ENCODE results near the gene TUBA3D. TPM values are rescaled to one million over a fixed set of nuclear protein-coding genes. Genes with fewer than 3 reads are reported as not detected.
"Not testable (repeated sequence)": the region's sequence is repeated elsewhere in the genome, so short reads cannot be mapped to it uniquely, and the experiment has no call there.

Gene TUBA3D
- total RNA-seq, 1 experiment from 2014 or later: not detected

DNA sequence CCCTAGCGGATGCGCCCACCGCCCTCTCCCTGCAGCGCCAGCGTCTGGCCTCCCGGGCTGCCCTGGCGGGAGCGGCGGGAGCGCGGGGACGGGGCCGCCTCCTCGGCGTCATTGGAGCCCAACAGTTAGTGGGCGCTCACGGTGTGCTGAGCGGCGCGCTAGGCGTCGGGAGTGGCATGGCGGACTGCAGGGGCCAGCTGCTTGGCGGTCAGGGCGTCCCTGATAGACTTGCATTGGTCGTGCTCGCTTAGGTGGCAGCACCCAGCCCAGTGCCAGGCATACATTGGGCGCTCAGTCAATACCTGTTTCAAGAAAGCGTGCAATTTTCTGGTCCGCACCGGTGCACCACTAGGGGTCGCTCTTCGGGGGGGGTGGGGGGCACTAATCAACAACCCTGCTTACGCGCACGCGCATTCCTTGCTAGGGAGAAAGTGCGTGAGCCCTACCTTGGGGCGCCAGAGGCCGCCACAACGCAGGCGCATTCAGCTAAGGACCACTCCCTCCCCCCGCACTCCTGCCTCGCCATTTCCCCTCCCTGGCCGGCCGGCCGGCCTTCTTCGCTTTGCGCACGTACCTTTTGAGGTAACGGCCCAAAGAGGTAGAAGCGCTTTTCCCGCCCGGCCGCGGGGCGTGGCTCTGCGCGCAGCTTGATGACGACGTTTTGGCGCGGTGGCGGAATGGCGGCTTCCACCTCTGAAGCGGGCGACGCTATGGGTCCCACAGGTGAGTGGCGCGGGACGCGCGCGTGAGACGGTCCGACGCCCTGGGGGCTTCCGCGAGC is 16.7 kb downstream of the TUBA3D start:
- Mint-ChIP-seq H3K36me3 (ENCODE audit: insufficient read depth, unreplicated experiment) (peaks cover 17% of the 10 kb centered on the region), H3K27me3 (ENCODE audit: insufficient read depth, unreplicated experiment) (no peaks in the 10 kb centered on the region), H3K4me1 (ENCODE audit: insufficient read depth, unreplicated experiment) (peaks cover 12% of the 10 kb centered on the region), H3K4me3 (ENCODE audit: unreplicated experiment) (peak overlapping the region; percentile 92), H3K27ac (ENCODE audit: low read depth, unreplicated experiment) (peak overlapping the region; percentile 94), H3K9me3 (ENCODE audit: unreplicated experiment) (no peaks in the 10 kb centered on the region)
- no TSS peak for BruUV-seq (replicated peaks)
- intact Hi-C loops (cut with micrococcal nuclease): loop anchor here (10.0 kb wide), 3 partner anchors 78 to 338 kb away; no protein-coding TSS in a partner anchor
- TF ChIP-seq, protein P1, sequence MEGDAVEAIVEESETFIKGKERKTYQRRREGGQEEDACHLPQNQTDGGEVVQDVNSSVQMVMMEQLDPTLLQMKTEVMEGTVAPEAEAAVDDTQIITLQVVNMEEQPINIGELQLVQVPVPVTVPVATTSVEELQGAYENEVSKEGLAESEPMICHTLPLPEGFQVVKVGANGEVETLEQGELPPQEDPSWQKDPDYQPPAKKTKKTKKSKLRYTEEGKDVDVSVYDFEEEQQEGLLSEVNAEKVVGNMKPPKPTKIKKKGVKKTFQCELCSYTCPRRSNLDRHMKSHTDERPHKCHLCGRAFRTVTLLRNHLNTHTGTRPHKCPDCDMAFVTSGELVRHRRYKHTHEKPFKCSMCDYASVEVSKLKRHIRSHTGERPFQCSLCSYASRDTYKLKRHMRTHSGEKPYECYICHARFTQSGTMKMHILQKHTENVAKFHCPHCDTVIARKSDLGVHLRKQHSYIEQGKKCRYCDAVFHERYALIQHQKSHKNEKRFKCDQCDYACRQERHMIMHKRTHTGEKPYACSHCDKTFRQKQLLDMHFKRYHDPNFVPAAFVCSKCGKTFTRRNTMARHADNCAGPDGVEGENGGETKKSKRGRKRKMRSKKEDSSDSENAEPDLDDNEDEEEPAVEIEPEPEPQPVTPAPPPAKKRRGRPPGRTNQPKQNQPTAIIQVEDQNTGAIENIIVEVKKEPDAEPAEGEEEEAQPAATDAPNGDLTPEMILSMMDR (IDR thresholded peaks at IDR 0.05; ENCODE audit: unreplicated experiment): peak; percentile 67
- ChIA-PET CTCF (interaction anchor here (0.6 to 2.9 kb wide), 30 partner anchors 9 to 664 kb away, joined by 3 to 22 read pairs (median 4); no protein-coding TSS in a partner anchor), POLR2A (interaction anchor here (0.7 to 2.5 kb wide), 11 partner anchors 14 to 1137 kb away, joined by 3 to 10 read pairs (median 3); partner anchors contain the start of genes FAM168B and PTPN18)
- peak; percentile 96 for DNase-seq (ENCODE audit: unreplicated experiment)

DNA sequence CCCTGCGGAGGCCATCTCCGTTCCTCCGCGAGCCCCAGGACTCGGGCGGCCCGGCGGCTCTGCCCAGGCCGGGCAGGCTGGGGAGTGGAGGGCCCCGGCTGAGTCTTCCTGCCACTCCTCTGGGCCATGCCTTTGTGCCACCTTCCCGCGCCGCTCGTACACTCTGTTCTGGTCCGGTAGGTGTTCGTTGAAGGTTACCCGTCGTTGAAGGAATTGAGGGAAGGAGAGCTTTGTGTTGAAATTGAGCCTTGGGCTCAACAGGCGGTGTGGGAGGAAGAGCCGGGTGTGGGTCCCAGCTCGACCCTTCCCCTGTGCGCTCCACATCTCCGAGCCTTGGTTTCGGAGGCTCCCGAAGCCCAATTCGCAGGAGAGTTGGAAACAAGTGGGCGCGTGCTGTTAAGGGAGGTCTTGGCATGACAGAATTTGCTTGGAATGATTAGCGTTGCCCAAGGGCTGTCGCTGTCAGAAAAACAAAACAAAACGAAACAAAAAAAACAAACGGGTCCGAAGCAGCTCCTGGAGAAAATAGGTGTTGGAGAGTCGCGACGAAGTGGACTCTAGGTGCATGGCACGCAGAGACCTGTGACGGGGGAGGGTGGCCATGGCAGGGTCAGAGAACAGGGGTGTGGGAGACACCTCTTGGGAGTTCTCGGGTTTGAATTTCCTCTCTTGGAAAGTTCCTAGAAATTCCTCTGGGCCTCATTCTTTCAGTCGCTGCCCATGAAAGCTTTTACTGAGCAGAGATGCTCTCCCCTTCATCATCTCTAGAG is 17.5 kb downstream of the TUBA3D start:
- H3K4me1 Mint-ChIP-seq (ENCODE audit: insufficient read depth, unreplicated experiment): peaks cover 12% of the 10 kb centered on the region
- H3K4me3 Mint-ChIP-seq (ENCODE audit: unreplicated experiment): peak overlapping the region; percentile 92
- ChIA-PET CTCF (interaction anchor here (0.6 to 2.9 kb wide), 26 partner anchors 9 to 665 kb away, joined by 3 to 22 read pairs (median 4); partner anchors contain the start of gene FAM168B), POLR2A (interaction anchor here (0.7 to 2.5 kb wide), 8 partner anchors 13 to 1138 kb away, joined by 3 to 10 read pairs (median 3); partner anchors contain the start of gene PTPN18)
- TSS peak; percentile 49 for BruUV-seq (replicated peaks)
- peak; percentile 1 for DNase-seq (ENCODE audit: unreplicated experiment)
- H3K9me3 Mint-ChIP-seq (ENCODE audit: unreplicated experiment): no peaks in the 10 kb centered on the region
- H3K36me3 Mint-ChIP-seq (ENCODE audit: insufficient read depth, unreplicated experiment): peaks cover 14% of the 10 kb centered on the region
- TF ChIP-seq, protein P1 (IDR thresholded peaks at IDR 0.05; ENCODE audit: unreplicated experiment): no peak
- intact Hi-C loops (cut with micrococcal nuclease): loop anchor here (10.0 kb wide), 3 partner anchors 79 to 339 kb away; no protein-coding TSS in a partner anchor
- H3K27ac Mint-ChIP-seq (ENCODE audit: low read depth, unreplicated experiment): peak overlapping the region; percentile 94
- H3K27me3 Mint-ChIP-seq (ENCODE audit: insufficient read depth, unreplicated experiment): no peaks in the 10 kb centered on the region

DNA sequence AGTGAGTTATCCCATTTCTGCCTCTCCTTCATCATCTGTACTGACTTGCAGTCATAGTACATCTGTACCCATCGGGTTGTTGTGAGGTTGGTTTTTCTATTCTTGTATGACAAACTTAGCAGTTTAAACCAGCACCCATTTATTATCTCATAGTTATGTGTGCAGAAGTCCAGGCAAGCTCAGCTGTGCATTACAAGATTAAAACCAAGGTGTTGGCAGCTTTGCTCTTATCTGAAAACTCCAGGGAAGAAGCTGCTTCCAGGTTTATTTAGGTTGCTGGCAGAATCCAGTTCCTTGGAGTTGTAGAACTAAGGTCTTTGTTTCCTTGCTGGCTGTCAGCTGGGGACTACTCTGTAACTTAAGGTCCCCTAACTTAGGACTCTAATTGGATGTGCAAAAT is 19.6 kb downstream of the TUBA3D start:
- H3K4me1 Mint-ChIP-seq (ENCODE audit: insufficient read depth, unreplicated experiment); H3K27me3 Mint-ChIP-seq (ENCODE audit: insufficient read depth, unreplicated experiment); BruUV-seq (replicated peaks); H3K4me3 Mint-ChIP-seq (ENCODE audit: unreplicated experiment); DNase-seq (ENCODE audit: unreplicated experiment); H3K27ac Mint-ChIP-seq (ENCODE audit: low read depth, unreplicated experiment); H3K9me3 Mint-ChIP-seq (ENCODE audit: unreplicated experiment); POLR2A ChIA-PET: not testable (repeated sequence)
- CTCF ChIA-PET: interaction anchor here (1.9 kb wide), 1 partner anchor 177 kb away, joined by 14 read pairs; no protein-coding TSS in a partner anchor
- H3K36me3 Mint-ChIP-seq (ENCODE audit: insufficient read depth, unreplicated experiment): peaks cover 26% of the 10 kb centered on the region
- intact Hi-C loops (cut with micrococcal nuclease): loop anchor here (10.0 kb wide), 3 partner anchors 81 to 341 kb away; no protein-coding TSS in a partner anchor

GRCh38 chr2:131498321-131498973 is 22.5 kb downstream of the TUBA3D start:
- DNase-seq (ENCODE audit: unreplicated experiment); H3K4me3 Mint-ChIP-seq (ENCODE audit: unreplicated experiment); H3K9me3 Mint-ChIP-seq (ENCODE audit: unreplicated experiment); BruUV-seq (replicated peaks); CTCF ChIA-PET; H3K4me1 Mint-ChIP-seq (ENCODE audit: insufficient read depth, unreplicated experiment); H3K27me3 Mint-ChIP-seq (ENCODE audit: insufficient read depth, unreplicated experiment); H3K27ac Mint-ChIP-seq (ENCODE audit: low read depth, unreplicated experiment); POLR2A ChIA-PET: not testable (repeated sequence)
- intact Hi-C loops (cut with micrococcal nuclease): loop anchor here (10.0 kb wide), 3 partner anchors 84 to 344 kb away; no protein-coding TSS in a partner anchor
- H3K36me3 Mint-ChIP-seq (ENCODE audit: insufficient read depth, unreplicated experiment): peaks cover 45% of the 10 kb centered on the region

- intact Hi-C loops (cut with micrococcal nuclease); H3K4me3 Mint-ChIP-seq (ENCODE audit: unreplicated experiment); H3K27me3 Mint-ChIP-seq (ENCODE audit: insufficient read depth, unreplicated experiment); BruUV-seq (replicated peaks); H3K4me1 Mint-ChIP-seq (ENCODE audit: insufficient read depth, unreplicated experiment); POLR2A ChIA-PET; DNase-seq (ENCODE audit: unreplicated experiment); H3K9me3 Mint-ChIP-seq (ENCODE audit: unreplicated experiment); H3K27ac Mint-ChIP-seq (ENCODE audit: low read depth, unreplicated experiment): not testable (repeated sequence)
- peaks cover 79% of the 10 kb centered on the region for H3K36me3 Mint-ChIP-seq (ENCODE audit: insufficient read depth, unreplicated experiment)
- CTCF ChIA-PET: interaction anchor here (0.6 to 2.6 kb wide), 2 partner anchors 10 to 90 kb away, joined by 4 to 13 read pairs; partner anchors contain the start of gene MZT2A
Measured at GRCh38 chr2:131503587-131503986, 27.7 kb downstream of the TUBA3D start.

DNA sequence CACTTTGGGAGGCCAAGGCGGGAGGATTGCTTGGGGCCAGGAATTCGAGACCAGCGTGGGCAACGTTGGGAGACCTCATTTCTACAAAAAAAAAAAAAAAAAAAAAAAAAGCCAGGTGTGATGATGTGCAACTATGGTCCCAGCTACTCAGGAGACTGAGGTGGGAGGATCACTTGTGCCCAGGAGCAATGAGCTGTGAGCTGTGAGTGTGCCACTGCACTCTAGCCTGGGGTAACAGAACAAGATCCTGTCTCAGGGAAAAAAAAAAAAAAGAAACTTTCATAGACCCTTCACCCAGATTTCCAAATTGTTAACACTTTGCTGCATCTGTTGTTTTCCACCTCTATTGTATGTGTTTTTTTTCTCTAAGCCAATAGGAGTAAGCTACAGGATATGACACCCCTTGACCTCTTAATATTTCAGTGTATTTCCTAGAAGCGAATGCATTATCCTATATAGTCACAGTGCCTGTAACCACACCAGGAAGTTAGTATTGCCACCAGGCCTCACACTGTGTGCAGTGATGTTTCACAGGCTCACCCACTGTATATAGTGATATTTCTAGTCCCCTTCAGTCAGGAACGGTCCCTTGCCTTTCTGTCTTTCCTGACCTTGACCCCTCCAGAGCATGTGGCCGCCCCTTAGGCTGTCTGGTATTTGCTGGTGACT is 28.3 kb downstream of the TUBA3D start:
- CTCF ChIA-PET: interaction anchor here (0.6 kb wide), 1 partner anchor 330 kb away, joined by 3 read pairs; no protein-coding TSS in a partner anchor
- BruUV-seq (replicated peaks); DNase-seq (ENCODE audit: unreplicated experiment); H3K27me3 Mint-ChIP-seq (ENCODE audit: insufficient read depth, unreplicated experiment); H3K27ac Mint-ChIP-seq (ENCODE audit: low read depth, unreplicated experiment); H3K9me3 Mint-ChIP-seq (ENCODE audit: unreplicated experiment); H3K4me1 Mint-ChIP-seq (ENCODE audit: insufficient read depth, unreplicated experiment); H3K4me3 Mint-ChIP-seq (ENCODE audit: unreplicated experiment); POLR2A ChIA-PET; intact Hi-C loops (cut with micrococcal nuclease): not testable (repeated sequence)
- H3K36me3 Mint-ChIP-seq (ENCODE audit: insufficient read depth, unreplicated experiment): peaks cover 75% of the 10 kb centered on the region
